ENCODE data around the gene SYT14.
"Not testable (repeated sequence)": the region's sequence is repeated elsewhere in the genome, so short reads cannot be mapped to it uniquely, and the experiment has no call there.

The SYT14 gene

DNA sequence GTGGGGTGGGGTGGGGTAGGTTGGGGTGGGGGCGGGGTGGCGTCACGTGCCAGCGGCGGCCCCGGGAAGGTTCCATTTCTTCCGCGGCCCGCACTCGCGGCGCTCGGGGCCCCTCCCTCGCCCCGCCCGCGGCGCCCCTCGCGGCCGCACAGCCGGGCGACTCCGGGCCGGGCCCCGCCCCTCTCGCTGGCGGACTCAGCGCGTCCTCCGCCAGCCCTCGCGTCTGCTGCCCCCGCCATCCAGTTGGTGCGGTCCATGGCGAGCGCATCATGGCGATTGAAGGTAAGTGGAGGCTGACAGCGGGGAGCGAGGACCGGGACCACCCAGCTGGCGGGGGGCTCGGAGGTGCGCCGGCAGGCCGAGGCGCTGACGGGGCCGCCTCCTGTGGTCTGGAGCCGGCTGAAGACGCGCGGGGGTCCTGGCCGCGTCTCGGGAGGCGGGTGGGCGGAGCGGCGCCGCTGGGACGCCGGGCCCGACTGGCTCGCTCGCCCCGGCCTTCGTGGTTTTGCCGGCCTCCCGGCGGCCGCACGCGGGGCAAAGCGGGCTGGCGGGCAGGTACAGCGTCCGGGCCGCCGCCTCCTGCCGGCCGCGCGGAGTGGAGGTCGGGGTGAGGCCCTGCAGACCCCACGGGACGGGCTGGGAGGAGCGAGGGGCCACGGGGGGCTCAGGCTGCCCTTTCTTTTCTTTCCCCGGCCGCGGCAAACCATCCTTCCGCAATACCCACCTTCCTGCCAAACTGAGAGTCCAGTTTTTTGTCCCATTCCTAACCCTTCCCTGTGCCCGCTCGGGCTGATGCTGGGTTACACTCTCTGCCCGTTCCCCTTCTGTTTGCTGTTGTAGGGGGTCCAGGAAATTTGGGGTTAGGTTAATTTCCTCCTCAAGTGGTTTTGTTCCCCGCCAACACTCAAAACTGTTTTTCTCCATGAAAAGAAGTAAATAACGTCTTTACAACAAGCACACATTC, at the start of gene SYT14:
TSS of gene SYT14 (plus strand) at position 222 of the 964 bp plus-strand sequence. CDS start at position 270, 48 bp downstream.
- peaks cover 11% of the 10 kb centered on the region for H3K79me2 ChIP-seq (ENCODE audit: control insufficient read depth, insufficient read depth, low read length, unreplicated experiment)
- H3K36me3 ChIP-seq (ENCODE audit: insufficient read depth, low read length) = no peaks in the 10 kb centered on the region
- peaks cover 19% of the 10 kb centered on the region for H3K4me1 ChIP-seq (ENCODE audit: control insufficient read depth, insufficient read depth, low read length, unreplicated experiment)
- H3K27me3 ChIP-seq (ENCODE audit: insufficient read depth, low read length) = peaks cover 19% of the 10 kb centered on the region
- peak within 1 kb of the TSS; percentile 89 for H3K4me3 ChIP-seq (ENCODE audit: low read depth, low read length)
- peak within 1 kb of the TSS; percentile 44; the same call in 1 of the 2 replicates for H3K27ac ChIP-seq (ENCODE audit: low read depth, low read length)
- H2AFZ ChIP-seq (ENCODE audit: low read length, unreplicated experiment) = peak within 1 kb of the TSS; percentile 67

DNA sequence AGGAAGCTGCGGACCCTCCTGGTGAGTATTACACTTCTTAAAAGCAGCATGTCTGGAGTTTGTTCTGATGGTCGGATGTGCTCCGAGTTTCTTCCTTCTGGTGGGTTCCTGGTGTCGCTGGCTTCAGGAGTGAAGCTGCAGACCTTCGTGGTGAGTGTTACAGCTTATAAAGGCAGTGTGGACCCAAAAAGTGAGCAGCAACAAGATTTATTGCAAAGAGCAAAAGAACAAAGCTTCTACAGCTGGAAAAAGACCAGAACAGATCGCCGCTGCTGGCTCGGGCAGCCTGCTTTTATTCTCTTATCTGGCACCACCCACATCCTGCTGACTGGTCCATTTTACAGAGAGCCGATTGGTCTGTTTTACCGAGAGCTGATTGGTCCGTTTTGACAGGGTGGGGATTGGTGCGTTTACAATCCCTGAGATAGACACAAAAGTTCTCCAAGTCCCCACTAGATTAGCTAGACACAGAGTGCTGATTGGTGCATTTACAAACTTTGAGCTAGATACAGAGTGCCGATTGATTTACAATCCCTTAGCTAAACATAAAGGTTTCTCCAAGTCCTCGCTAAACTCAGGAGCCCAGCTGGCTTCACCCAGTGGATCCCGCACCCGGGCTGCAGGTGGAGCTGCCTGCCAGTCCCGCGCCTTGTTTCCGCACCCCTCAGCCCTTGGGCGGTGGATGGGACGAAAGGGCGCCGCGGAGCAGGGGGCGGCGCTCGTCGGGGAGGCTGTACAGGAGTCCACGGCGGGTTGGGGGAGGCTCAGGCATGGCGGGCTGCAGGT, 49.5 kb upstream of the SYT14 start:
- not testable (repeated sequence) for H3K27ac ChIP-seq (ENCODE audit: low read depth, low read length); H3K36me3 ChIP-seq (ENCODE audit: insufficient read depth, low read length); H3K4me3 ChIP-seq (ENCODE audit: low read depth, low read length); H2AFZ ChIP-seq (ENCODE audit: low read length, unreplicated experiment); H3K27me3 ChIP-seq (ENCODE audit: insufficient read depth, low read length); H3K79me2 ChIP-seq (ENCODE audit: control insufficient read depth, insufficient read depth, low read length, unreplicated experiment)
- H3K4me1 ChIP-seq (ENCODE audit: control insufficient read depth, insufficient read depth, low read length, unreplicated experiment) = peaks cover 46% of the 10 kb centered on the region

DNA sequence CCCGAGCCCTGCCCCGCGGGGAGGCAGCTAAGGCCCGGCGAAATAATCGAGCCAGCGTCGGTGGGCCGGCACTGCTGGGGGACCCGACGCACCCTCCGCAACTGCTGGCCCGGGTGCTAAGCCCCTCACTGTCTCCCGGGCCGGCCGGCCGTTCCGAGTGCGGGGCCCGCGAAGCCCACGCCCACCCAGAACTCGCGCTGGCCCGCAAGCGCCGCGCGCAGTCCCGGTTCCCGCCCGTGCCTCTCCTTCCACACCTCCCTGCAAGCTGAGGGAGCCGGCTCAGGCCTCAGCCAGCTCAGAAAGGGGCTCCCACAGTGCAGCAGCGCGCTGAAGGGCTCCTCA, 49.0 kb upstream of the SYT14 start:
- Histone ChIP-seq H3K4me1 (ENCODE audit: control insufficient read depth, insufficient read depth, low read length, unreplicated experiment) (peaks cover 41% of the 10 kb centered on the region), H3K36me3 (ENCODE audit: insufficient read depth, low read length) (no peaks in the 10 kb centered on the region), H3K27ac (ENCODE audit: low read depth, low read length) (no peak overlapping the region), H3K79me2 (ENCODE audit: control insufficient read depth, insufficient read depth, low read length, unreplicated experiment) (no peaks in the 10 kb centered on the region), H2AFZ (ENCODE audit: low read length, unreplicated experiment) (no peak overlapping the region), H3K4me3 (ENCODE audit: low read depth, low read length) (no peak overlapping the region), H3K27me3 (ENCODE audit: insufficient read depth, low read length) (no peaks in the 10 kb centered on the region)

DNA sequence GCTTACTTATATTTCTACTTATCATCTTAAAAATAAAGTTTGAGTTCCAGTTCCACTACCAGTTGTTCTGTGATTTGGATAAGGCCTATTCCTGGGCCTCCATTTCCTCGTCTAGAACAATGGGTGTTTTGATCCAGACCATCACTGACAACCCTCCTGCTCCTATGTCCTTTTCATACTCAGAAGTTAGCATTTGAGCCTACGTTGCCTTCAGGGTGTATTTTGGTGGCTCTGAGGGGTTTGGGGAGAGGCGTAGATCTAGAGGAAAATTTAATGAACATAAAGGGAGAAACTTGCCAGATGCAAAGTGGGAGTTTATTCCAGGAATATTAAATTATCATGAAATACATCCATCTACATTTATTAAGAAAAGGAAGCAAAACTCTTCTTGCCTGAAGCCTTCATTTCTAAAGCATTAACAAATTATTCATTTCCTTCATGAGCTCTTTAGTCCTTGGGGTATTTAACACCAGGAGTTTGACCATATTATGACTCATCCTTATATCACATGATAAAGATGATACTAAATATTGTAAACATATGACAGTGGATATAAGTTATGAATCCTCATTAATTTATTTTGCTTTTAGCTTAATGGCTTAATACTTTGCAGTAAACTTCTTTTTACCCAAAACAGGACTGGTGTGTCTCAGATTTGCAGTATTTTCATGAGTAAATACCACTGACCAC, 47.2 kb upstream of the SYT14 start:
- Histone ChIP-seq H3K4me3 (ENCODE audit: low read depth, low read length) (no peak overlapping the region), H3K27me3 (ENCODE audit: insufficient read depth, low read length) (no peaks in the 10 kb centered on the region), H2AFZ (ENCODE audit: low read length, unreplicated experiment) (peak overlapping the region; percentile 63), H3K4me1 (ENCODE audit: control insufficient read depth, insufficient read depth, low read length, unreplicated experiment) (peaks cover 37% of the 10 kb centered on the region), H3K36me3 (ENCODE audit: insufficient read depth, low read length) (no peaks in the 10 kb centered on the region), H3K79me2 (ENCODE audit: control insufficient read depth, insufficient read depth, low read length, unreplicated experiment) (no peaks in the 10 kb centered on the region), H3K27ac (ENCODE audit: low read depth, low read length) (peak overlapping the region; percentile 69)

DNA sequence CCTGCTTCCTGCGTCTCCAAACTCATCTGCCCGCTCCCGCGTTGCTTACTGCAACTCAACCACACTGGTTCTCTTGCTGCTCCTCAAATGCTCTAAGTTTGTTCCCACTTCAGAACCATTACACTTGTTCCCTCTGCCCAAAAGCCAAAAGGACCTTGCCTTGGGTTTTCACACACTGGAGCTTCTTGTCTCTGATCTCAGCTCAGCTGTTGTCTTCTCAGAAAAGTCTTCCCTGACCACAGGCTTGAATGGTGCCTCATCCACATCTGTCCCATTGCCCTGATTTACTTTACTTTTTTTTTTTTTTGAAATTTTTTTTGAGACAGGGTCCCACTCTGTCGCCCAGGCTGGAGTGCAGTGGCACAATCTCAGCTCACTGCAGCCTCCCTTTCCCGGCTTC, 44.3 kb upstream of the SYT14 start:
- Histone ChIP-seq H3K27me3 (ENCODE audit: insufficient read depth, low read length) (no peaks in the 10 kb centered on the region), H3K4me3 (ENCODE audit: low read depth, low read length) (no peak overlapping the region), H2AFZ (ENCODE audit: low read length, unreplicated experiment) (no peak overlapping the region), H3K27ac (ENCODE audit: low read depth, low read length) (no peak overlapping the region), H3K36me3 (ENCODE audit: insufficient read depth, low read length) (no peaks in the 10 kb centered on the region), H3K4me1 (ENCODE audit: control insufficient read depth, insufficient read depth, low read length, unreplicated experiment) (peaks cover 44% of the 10 kb centered on the region), H3K79me2 (ENCODE audit: control insufficient read depth, insufficient read depth, low read length, unreplicated experiment) (no peaks in the 10 kb centered on the region)

DNA sequence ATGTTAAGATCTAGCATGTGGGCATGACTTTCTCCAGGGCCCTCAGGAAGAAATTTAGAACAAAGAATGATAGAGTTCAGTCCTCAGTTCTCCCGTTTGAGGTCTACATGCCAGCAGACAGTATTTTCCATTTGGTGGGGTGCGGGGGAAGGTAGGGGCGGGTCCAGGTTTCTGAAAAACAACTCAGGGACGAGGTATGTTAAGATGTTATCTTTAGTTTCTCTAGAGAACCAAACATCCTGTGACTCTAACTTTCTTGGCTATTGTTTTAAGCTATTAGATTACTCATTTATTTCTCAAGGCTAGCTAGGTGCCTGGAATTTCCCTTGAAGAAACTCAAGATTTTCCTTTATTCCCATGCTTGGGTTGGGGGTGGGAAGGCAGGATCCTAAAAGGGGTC, 42.3 kb upstream of the SYT14 start:
- H3K36me3 ChIP-seq (ENCODE audit: insufficient read depth, low read length) = no peaks in the 10 kb centered on the region
- H3K79me2 ChIP-seq (ENCODE audit: control insufficient read depth, insufficient read depth, low read length, unreplicated experiment) = no peaks in the 10 kb centered on the region
- no peaks in the 10 kb centered on the region for H3K27me3 ChIP-seq (ENCODE audit: insufficient read depth, low read length)
- peak overlapping the region; percentile 93 for H3K27ac ChIP-seq (ENCODE audit: low read depth, low read length)
- H3K4me3 ChIP-seq (ENCODE audit: low read depth, low read length) = peak overlapping the region; percentile 23; the same call in 1 of the 2 replicates
- no peak overlapping the region for H2AFZ ChIP-seq (ENCODE audit: low read length, unreplicated experiment)
- H3K4me1 ChIP-seq (ENCODE audit: control insufficient read depth, insufficient read depth, low read length, unreplicated experiment) = peaks cover 48% of the 10 kb centered on the region

DNA sequence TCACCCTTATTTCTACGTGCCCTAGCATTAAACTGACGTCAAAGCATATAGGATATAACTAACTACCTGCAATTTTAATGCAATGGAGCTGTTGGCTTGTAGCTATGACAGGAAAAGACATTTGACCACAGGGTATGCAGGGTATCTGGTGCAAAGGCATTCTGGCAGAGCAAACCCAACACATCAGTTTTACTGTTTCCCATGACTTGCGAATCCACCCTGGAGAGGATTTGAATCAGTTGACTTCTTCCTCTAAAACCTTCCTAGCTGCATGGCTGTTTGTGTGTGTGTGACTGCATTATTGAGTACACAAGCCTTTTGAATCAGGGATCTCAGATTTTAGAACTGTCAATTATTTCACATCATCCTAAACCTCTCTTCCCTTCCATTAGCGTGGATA, 41.7 kb upstream of the SYT14 start:
- Histone ChIP-seq H3K27me3 (ENCODE audit: insufficient read depth, low read length) (no peaks in the 10 kb centered on the region), H3K4me1 (ENCODE audit: control insufficient read depth, insufficient read depth, low read length, unreplicated experiment) (peaks cover 48% of the 10 kb centered on the region), H3K36me3 (ENCODE audit: insufficient read depth, low read length) (no peaks in the 10 kb centered on the region), H3K27ac (ENCODE audit: low read depth, low read length) (peak overlapping the region; percentile 93), H3K79me2 (ENCODE audit: control insufficient read depth, insufficient read depth, low read length, unreplicated experiment) (no peaks in the 10 kb centered on the region), H2AFZ (ENCODE audit: low read length, unreplicated experiment) (no peak overlapping the region), H3K4me3 (ENCODE audit: low read depth, low read length) (peak overlapping the region; percentile 23; the same call in 1 of the 2 replicates)

DNA sequence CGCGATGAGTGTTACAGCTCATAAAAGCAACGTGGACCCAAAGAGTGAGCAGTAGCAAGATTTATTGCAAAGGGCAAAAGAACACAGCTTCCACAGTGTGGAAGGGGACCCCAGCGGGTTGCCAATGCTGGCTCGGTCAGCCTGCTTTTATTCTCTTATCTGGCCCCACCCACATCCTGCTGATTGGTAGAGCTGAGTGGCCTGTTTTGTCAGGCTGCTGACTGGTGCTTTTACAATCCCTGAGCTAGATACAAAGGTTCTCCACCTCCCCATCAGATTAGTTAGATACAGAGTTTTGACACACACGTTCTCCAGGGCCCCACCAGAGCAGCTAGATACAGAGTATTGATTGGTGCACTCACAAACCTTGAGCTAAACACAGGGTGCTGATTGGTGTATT, 39.7 kb upstream of the SYT14 start:
- peaks cover 44% of the 10 kb centered on the region for H3K4me1 ChIP-seq (ENCODE audit: control insufficient read depth, insufficient read depth, low read length, unreplicated experiment)
- H3K27me3 ChIP-seq (ENCODE audit: insufficient read depth, low read length); H3K27ac ChIP-seq (ENCODE audit: low read depth, low read length); H3K79me2 ChIP-seq (ENCODE audit: control insufficient read depth, insufficient read depth, low read length, unreplicated experiment); H3K4me3 ChIP-seq (ENCODE audit: low read depth, low read length); H3K36me3 ChIP-seq (ENCODE audit: insufficient read depth, low read length); H2AFZ ChIP-seq (ENCODE audit: low read length, unreplicated experiment): not testable (repeated sequence)

DNA sequence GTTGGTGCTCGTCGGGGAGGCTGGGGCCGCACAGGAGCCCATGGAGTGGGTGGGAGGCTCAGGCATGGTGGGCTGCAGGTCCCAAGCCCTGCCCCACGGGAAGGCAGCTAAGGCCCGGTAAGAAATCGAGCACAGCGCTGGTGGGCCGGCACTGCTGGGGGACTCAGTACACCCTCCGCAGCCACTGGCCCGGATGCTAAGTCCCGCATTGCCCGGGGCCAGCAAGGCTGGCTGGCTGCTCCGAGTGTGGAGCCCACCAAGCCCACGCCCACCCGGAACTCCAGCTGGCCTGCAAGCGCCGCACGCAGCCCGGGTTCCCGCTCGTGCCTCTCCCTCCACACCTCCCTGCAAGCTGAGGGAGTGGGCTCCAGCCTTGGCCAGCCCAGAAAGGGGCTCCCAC, 39.2 kb upstream of the SYT14 start:
- not testable (repeated sequence) for H3K4me3 ChIP-seq (ENCODE audit: low read depth, low read length); H3K36me3 ChIP-seq (ENCODE audit: insufficient read depth, low read length); H3K79me2 ChIP-seq (ENCODE audit: control insufficient read depth, insufficient read depth, low read length, unreplicated experiment); H2AFZ ChIP-seq (ENCODE audit: low read length, unreplicated experiment); H3K27me3 ChIP-seq (ENCODE audit: insufficient read depth, low read length); H3K27ac ChIP-seq (ENCODE audit: low read depth, low read length)
- peaks cover 41% of the 10 kb centered on the region for H3K4me1 ChIP-seq (ENCODE audit: control insufficient read depth, insufficient read depth, low read length, unreplicated experiment)

DNA sequence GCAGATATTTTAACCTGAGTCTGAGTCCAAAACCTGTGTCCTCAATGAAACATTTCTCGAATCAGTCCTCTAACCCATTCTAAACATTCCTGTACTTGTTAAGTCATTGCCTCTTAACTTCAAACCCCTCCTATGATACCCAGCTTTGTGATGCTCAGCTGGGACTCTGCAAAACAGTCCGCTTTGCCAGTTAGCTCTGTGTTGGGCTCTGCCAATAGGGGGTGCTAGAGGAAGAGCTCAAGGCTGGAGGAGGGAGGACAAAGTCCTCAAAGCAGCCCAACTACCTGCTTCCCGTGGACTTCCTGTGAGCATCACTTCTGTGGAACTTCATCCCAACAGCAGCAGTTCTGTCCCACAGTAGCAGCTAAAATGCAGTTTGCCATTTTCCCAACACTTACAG, 38.1 kb upstream of the SYT14 start:
- Histone ChIP-seq H3K4me3 (ENCODE audit: low read depth, low read length) (no peak overlapping the region), H3K4me1 (ENCODE audit: control insufficient read depth, insufficient read depth, low read length, unreplicated experiment) (peaks cover 37% of the 10 kb centered on the region), H3K79me2 (ENCODE audit: control insufficient read depth, insufficient read depth, low read length, unreplicated experiment) (no peaks in the 10 kb centered on the region), H3K27me3 (ENCODE audit: insufficient read depth, low read length) (no peaks in the 10 kb centered on the region), H3K27ac (ENCODE audit: low read depth, low read length) (peak overlapping the region; percentile 56; the same call in 1 of the 2 replicates), H2AFZ (ENCODE audit: low read length, unreplicated experiment) (no peak overlapping the region), H3K36me3 (ENCODE audit: insufficient read depth, low read length) (no peaks in the 10 kb centered on the region)
